Measurements from ENCODE around the gene HGF.

The HGF gene

DNA sequence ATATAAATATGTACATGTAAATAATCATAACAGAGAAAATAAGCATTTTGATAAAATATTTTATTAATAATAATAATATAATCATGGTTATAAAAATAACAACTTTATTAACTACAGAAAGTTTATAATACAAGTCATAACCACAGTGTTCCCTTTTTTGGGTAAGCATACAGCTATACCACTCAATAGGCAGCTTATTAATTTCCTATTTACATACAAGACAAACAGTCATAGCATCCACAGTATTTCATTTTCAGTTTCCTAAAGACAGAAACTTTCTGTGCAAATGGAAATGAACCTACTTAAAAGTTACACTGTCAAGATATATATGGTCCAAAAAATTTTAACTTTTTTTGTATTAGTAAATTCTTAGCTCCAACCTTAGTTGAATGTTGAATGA lies 70.9 kb downstream of the HGF start:
- DNase-seq, result no peak
- Histone ChIP-seq H3K27me3 (replicated peaks) (no peaks in the 10 kb centered on the region), H3K36me3 (replicated peaks) (no peaks in the 10 kb centered on the region), H3K4me3 (ENCODE audit: low read depth, low read length) (no peak overlapping the region), H3K27ac (no peak overlapping the region)
- TF ChIP-seq CTCF (IDR thresholded peaks at IDR 0.05; ENCODE audit: low read depth, low read length, missing control alignments), result no peak
- in situ Hi-C loops (cut with HindIII; ENCODE audit: low pct_ligation_motif_present, low sequenced_read_pairs), result no loop called here

GRCh38 chr7:81694711-81695110 lies 75.1 kb downstream of the HGF start:
- H3K27ac ChIP-seq, result no peak overlapping the region
- no peaks in the 10 kb centered on the region for H3K27me3 ChIP-seq (replicated peaks)
- no peak for TF ChIP-seq CTCF (IDR thresholded peaks at IDR 0.05; ENCODE audit: low read depth, low read length, missing control alignments)
- H3K36me3 ChIP-seq (replicated peaks), result no peaks in the 10 kb centered on the region
- no peak for DNase-seq
- in situ Hi-C loops (cut with HindIII; ENCODE audit: low pct_ligation_motif_present, low sequenced_read_pairs), result no loop called here
- no peak overlapping the region for H3K4me3 ChIP-seq (ENCODE audit: low read depth, low read length)

- in situ Hi-C loops (cut with HindIII; ENCODE audit: low pct_ligation_motif_present, low sequenced_read_pairs), result no loop called here
- H3K27me3 ChIP-seq (replicated peaks), result no peaks in the 10 kb centered on the region
- H3K4me3 ChIP-seq (ENCODE audit: low read depth, low read length), result no peak overlapping the region
- no peak for TF ChIP-seq CTCF (IDR thresholded peaks at IDR 0.05; ENCODE audit: low read depth, low read length, missing control alignments)
- H3K27ac ChIP-seq, result no peak overlapping the region
- H3K36me3 ChIP-seq (replicated peaks), result no peaks in the 10 kb centered on the region
- no peak for DNase-seq
These were observed 76.0 kb downstream of the HGF start for GRCh38 chr7:81693894-81694293.

GRCh38 chr7:81693080-81693479 lies 76.8 kb downstream of the HGF start:
- Histone ChIP-seq H3K4me3 (ENCODE audit: low read depth, low read length) (no peak overlapping the region), H3K36me3 (replicated peaks) (no peaks in the 10 kb centered on the region), H3K27ac (peak overlapping the region; percentile 77), H3K27me3 (replicated peaks) (no peaks in the 10 kb centered on the region)
- DNase-seq, result no peak
- no peak for TF ChIP-seq CTCF (IDR thresholded peaks at IDR 0.05; ENCODE audit: low read depth, low read length, missing control alignments)
- in situ Hi-C loops (cut with HindIII; ENCODE audit: low pct_ligation_motif_present, low sequenced_read_pairs), result no loop called here

DNA sequence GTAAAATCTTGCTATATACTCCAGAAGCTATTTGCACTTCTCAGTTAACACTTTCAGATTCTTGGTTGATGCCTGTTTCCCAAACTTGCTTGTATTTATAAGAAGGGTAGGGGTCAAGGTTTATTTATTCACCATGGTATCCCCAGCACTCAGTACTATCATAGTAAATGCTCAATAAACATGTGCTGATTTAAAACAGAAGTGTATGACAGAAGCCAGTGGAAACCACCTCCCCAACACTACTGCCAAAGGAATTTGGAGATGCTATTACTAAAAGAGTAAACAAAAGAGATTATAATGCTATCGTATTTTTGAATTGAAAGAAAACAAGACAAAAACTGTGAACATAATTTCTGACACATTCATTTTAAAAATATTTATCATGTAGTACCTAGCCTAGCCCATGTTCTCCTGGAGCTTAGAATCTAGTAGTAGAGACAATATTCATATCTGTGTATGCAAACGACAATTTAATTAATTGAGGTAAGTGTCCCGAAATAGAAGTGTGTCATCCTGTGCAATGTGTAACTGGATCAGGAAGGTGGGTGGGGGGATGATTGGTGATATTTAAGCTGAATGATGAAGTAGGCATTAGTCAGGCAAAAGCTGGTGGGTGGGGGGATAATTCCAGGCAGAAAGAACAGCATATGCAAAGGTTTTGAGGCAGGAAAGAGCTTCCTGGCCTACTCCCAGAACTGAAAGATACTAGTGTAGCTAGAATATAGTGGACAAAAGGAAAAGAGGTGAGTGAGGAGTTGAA lies 77.5 kb downstream of the HGF start:
- Histone ChIP-seq H3K36me3 (replicated peaks) (no peaks in the 10 kb centered on the region), H3K27ac (peak overlapping the region; percentile 77), H3K4me3 (ENCODE audit: low read depth, low read length) (no peak overlapping the region), H3K27me3 (replicated peaks) (no peaks in the 10 kb centered on the region)
- DNase-seq, result peak; percentile 80
- no peak for TF ChIP-seq CTCF (IDR thresholded peaks at IDR 0.05; ENCODE audit: low read depth, low read length, missing control alignments)
- in situ Hi-C loops (cut with HindIII; ENCODE audit: low pct_ligation_motif_present, low sequenced_read_pairs), result no loop called here
